AG10803 (cell line): ENCODE data around the gene APMAP.

Experiments used
- DNase-seq: peaks from one replicate; pipeline ENCODE4 v3.0.0; 2010; ENCODE audit warnings: low read depth
- H3K4me3 ChIP-seq: 2 replicates; pipeline ENCODE4 v1.5.1; 2011; ENCODE audit warnings: mild to moderate bottlenecking, low read length, control low read depth
- CTCF ChIP-seq: conservative IDR thresholded peaks from 2 replicates; pipeline ENCODE4 v1.5.1; 2011; ENCODE audit warnings: mild to moderate bottlenecking, low read length, control low read depth, inconsistent platforms

Gene APMAP

DNA sequence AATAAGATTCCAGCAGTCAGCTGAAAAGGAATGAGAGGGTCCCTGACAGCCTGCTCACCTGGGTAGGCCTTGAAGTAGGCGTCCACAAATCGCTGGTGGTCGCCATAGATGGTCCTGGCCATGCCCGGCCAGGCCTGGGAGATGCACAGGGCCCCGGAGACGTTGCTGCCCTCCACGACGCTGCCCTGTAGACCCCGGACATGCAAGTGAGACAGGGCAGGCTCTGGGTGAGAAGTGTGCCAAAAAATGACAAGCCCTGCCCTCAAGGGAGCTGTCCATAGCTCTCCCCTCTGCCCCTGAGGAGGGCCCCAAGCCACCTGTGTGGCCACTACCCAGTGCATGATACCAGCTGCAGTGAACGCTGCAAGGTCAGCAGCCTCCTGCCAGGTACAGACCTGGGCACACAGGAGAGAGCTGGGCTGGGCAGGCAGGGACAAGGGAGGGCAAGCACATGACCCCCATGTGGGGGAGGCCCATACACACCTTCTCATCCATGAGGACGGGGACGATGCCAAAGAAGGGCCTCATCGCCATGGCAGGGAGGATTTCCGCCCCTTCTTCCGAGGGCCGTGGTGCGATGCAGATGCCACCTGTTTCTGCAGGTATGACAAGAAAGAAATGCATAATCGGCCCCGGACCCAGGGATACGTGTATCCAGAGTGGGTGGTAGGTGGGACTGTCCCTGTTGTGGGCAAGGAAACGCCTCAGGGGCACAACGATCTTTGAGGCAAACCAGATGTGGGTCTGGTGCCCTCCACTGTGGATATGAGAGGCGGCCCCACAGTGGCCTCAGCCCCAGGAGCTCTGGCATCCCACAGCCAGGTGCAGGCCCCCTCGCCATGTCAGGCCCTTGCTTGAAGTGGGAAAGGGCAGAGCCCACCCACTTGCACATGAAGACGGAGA lies 21.2 kb upstream of the APMAP start:
- TF ChIP-seq CTCF = no peak
- no peak overlapping the region for H3K4me3 ChIP-seq
- no peak for DNase-seq

- H3K4me3 ChIP-seq = no peak overlapping the region
- TF ChIP-seq CTCF = no peak
- DNase-seq = no peak
These were observed 20.2 kb upstream of the APMAP start for GRCh38 chr20:25012616-25013189.

DNA sequence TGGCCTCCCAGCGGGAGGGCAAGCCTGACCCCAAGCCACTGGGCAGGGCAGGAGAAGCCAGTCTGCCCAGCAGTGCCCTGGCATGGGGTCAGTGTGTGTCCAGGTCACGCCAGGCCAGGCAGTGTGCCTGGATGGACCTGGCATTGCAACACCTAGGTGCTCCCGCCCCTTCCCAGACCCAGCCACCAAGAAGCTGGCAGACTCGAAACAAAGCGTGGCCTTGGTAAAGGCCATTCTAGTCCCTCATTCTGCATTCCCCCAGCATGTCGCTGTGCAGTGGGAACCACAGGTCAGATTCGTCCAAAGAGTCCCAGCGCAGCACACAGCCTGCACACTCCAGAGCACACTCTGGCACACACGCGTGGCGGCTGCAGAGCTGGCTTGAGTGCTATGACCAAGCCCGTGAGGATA lies 19.3 kb upstream of the APMAP start:
- no peak for TF ChIP-seq CTCF
- no peak for DNase-seq
- H3K4me3 ChIP-seq = no peak overlapping the region

DNA sequence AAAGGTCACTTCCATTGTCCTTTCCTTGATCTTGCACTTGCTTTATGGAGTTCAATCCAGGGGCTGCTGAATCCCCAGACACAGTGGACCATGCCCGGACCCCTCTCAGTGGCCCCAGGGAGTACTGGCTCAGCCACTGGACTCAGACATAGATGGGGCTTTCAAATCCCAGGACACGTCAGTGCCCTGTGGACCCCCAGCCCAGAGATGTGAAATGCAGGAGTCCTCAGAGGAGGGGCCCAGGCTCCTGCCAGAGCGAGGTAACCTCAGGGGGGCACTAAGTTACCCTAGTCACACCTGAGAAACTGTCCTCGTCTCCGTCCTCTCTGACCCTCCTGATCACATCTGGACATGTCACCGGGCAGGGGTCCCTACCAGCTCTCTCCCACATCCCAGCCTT lies 18.7 kb upstream of the APMAP start:
- no peak overlapping the region for H3K4me3 ChIP-seq
- DNase-seq = no peak
- no peak for TF ChIP-seq CTCF

DNA sequence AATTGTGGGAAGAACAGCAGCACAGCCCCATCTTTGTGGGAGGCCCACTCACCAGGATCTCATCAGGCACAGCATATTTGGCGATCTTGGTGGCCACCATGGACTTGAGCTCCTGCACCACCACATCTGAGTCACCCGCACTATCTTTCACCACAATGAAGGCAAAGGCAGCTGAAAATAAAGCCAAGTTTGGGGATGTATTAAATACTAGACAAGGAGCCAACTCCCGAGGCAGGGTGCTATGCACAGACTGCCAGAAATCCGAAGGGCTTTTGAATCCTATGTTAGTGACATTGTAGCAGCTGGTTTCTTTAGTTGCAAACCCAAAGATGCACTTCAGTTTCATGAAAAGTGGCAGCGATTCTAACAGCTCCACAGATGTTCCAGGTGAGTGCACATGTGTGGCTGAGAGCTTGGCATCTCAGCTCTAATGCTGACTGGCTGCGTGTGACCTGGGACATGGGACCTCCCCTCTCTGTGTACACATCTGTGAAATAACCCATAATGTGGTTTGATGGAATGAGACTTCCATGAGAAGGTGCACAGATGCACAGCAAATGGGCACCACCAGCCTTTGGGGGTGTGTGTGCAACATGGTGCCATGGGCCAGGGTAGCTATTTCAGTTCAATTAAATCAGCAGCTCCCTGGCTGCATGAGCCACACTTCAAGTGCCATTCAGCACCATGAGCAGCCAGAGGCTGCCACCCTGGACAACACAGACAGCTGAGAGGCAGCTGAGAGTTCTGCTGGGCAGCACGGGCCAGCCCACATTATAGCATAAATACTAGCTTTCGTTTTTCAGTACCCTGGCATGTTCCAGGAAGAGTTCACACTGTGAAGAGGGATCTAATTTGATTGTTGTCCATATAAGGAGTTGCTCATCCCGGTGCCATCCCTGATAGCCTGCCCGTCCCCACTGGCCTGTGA lies 16.9 kb upstream of the APMAP start:
- peak; percentile 68 for DNase-seq
- no peak for TF ChIP-seq CTCF
- H3K4me3 ChIP-seq = no peak overlapping the region

DNA sequence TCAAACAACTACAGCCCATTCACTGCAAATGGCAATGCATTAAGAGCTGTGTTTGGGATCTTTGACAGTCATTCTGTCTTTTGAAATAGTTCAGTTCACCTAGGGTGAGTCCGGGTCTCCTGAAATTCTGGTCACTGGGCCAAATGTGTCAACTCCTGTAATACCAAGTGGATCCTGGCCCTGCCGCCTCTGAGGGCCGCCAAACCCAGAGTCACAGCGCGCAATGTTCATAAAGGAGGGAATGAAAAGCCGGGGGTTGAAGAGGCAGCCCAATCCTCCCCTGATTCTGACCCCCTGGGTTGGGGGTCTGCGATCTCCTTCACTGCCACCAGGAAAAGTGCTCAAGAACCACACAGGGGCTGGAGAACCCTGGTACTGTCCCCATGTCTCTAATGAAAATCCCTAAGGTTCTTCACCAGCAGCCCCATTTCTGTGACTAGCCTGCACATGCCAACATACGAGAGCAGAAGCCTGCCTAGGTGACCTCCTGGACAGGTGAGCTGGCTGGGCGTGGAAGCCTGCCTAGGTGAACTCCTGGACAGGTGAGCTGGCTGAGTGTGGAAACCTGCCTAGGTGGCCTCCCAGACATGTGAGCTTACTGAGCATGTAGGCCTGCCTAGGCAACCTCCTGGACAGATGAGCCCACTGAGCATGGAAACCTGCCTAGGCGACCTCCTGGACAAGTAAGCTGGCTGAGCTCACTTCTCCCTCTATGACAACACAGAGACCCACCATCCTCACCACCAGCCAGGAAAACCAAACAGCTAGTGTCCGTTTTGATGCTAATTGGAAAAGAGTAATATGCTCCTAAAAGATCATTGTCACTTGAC lies 16.1 kb upstream of the APMAP start:
- H3K4me3 ChIP-seq = no peak overlapping the region
- no peak for DNase-seq
- no peak for TF ChIP-seq CTCF
